Tongue (tissue), 2 donors: ENCODE measurements around the gene PLP1. TPM values are rescaled to one million over a fixed set of nuclear protein-coding genes. Genes with fewer than 3 reads are reported as not detected.
"Not testable (repeated sequence)": the region's sequence is repeated elsewhere in the genome, so short reads cannot be mapped to it uniquely, and the experiment has no call there.

Source experiments
- DNase-seq: peaks from one replicate; pipeline ENCODE4 v3.0.0-alpha.2; 2015
- total RNA-seq: library from RNA; depleted of rRNA; stranded (reverse); fragments of >200 nt; gene quantifications from one replicate; pipeline ENCODE4 v1.2.3, GENCODE V29; 2014

The PLP1 gene
- total RNA-seq, 1 donor from 2014 or later, result 84.1 TPM

- DNase-seq, result no peak
These were observed 4.4 kb downstream of the PLP1 start for GRCh38 chrX:103781062-103781402.

GRCh38 chrX:103781706-103782105 lies 5.1 kb downstream of the PLP1 start:
- no peak for DNase-seq

- no peak for DNase-seq
These were observed 6.0 kb downstream of the PLP1 start for GRCh38 chrX:103782640-103783039.

GRCh38 chrX:103783196-103783595 lies 6.6 kb downstream of the PLP1 start:
- peak; percentile 78 for DNase-seq

GRCh38 chrX:103783971-103784370 lies 7.3 kb downstream of the PLP1 start:
- peak; percentile 88 for DNase-seq

- DNase-seq, result no peak
These were observed 12.4 kb downstream of the PLP1 start for GRCh38 chrX:103789004-103789403.

GRCh38 chrX:103791228-103791627 lies 14.6 kb downstream of the PLP1 start:
- no peak for DNase-seq

GRCh38 chrX:103791826-103792485 lies 15.3 kb downstream of the PLP1 start:
- no peak for DNase-seq

GRCh38 chrX:103792916-103793544 lies 16.4 kb downstream of the PLP1 start:
- DNase-seq, result no peak

- DNase-seq, result no peak
These were observed 16.9 kb downstream of the PLP1 start for GRCh38 chrX:103793545-103793940.

- no peak for DNase-seq
These were observed 17.5 kb downstream of the PLP1 start for GRCh38 chrX:103794119-103794518.

GRCh38 chrX:103797691-103798090 lies 21.1 kb downstream of the PLP1 start:
- no peak for DNase-seq

- no peak for DNase-seq
These were observed 23.7 kb downstream of the PLP1 start for GRCh38 chrX:103800318-103800717.

GRCh38 chrX:103805860-103806259 lies 29.2 kb downstream of the PLP1 start:
- DNase-seq, result no peak

- DNase-seq, result no peak
These were observed 30.3 kb downstream of the PLP1 start for GRCh38 chrX:103806862-103807474.

GRCh38 chrX:103811858-103812257 lies 35.2 kb downstream of the PLP1 start:
- no peak for DNase-seq

- not testable (repeated sequence) for DNase-seq
These were observed 40.5 kb downstream of the PLP1 start for GRCh38 chrX:103817101-103817500.

GRCh38 chrX:103817502-103817901 lies 40.9 kb downstream of the PLP1 start:
- DNase-seq, result peak; percentile 82

- DNase-seq, result no peak
These were observed 42.4 kb downstream of the PLP1 start for GRCh38 chrX:103818842-103819619.

- DNase-seq, result not testable (repeated sequence)
These were observed 44.2 kb downstream of the PLP1 start for GRCh38 chrX:103820802-103821201.

GRCh38 chrX:103823591-103823990 lies 47.0 kb downstream of the PLP1 start:
- DNase-seq, result no peak

GRCh38 chrX:103825881-103826280 lies 49.2 kb downstream of the PLP1 start:
- DNase-seq, result no peak

- DNase-seq, result peak; percentile 21
These were observed 51.9 kb downstream of the PLP1 start for GRCh38 chrX:103828529-103828928.
